Neural progenitor cell (in vitro differentiated cells): ENCODE results near the gene SND1.

Source experiments
- EZH2phosphoT487 ChIP-seq: fragments of 200-600 bp; sonication (generic); IDR thresholded peaks from 2 replicates; pipeline ENCODE4 v1.6.1; 2017; ENCODE audit warnings: antibody characterized with exemption
- TF ChIP-seq, protein P1 (sequence below): fragments of 200-600 bp; sonication (generic); IDR thresholded peaks from 2 replicates; pipeline ENCODE4 v1.5.1; 2017; ENCODE audit warnings: antibody characterized with exemption, mild to moderate bottlenecking

DNA sequence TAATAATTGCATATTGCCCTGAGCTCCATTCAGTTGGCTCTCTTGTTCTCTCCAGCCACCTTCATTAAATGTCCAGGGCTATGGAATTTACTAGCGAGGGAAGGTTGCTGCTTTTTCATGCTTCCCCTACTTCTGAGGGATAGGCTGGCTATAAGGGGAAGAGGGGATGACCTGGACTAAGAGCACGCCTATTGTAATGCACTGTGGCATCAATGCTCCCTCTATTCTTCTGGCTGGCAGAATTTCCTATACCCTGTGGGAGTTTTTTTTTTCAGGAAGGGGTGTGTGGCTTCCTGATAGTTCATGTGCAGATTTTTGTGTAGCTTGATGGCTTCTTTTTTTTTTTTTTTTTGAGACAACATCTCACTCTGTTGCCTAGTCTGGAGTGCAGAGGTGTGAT lies 155.8 kb downstream of the SND1 start:
- no peak for TF ChIP-seq EZH2phosphoT487
- TF ChIP-seq, protein P1, sequence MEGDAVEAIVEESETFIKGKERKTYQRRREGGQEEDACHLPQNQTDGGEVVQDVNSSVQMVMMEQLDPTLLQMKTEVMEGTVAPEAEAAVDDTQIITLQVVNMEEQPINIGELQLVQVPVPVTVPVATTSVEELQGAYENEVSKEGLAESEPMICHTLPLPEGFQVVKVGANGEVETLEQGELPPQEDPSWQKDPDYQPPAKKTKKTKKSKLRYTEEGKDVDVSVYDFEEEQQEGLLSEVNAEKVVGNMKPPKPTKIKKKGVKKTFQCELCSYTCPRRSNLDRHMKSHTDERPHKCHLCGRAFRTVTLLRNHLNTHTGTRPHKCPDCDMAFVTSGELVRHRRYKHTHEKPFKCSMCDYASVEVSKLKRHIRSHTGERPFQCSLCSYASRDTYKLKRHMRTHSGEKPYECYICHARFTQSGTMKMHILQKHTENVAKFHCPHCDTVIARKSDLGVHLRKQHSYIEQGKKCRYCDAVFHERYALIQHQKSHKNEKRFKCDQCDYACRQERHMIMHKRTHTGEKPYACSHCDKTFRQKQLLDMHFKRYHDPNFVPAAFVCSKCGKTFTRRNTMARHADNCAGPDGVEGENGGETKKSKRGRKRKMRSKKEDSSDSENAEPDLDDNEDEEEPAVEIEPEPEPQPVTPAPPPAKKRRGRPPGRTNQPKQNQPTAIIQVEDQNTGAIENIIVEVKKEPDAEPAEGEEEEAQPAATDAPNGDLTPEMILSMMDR: no peak
